GM18505 (cell line): ENCODE results near the gene TFIP11.

Experiments used
- ATAC-seq: cut with Tn5 transposase; IDR thresholded peaks from one replicate; pipeline ENCODE4 v1.9.1; 2021; ENCODE audit not compliant: unreplicated experiment
- POLR2A ChIP-seq: IDR thresholded peaks from 4 replicates; pipeline ENCODE4 v1.6.1; 2011; ENCODE audit warnings: borderline replicate concordance; ENCODE audit not compliant: insufficient read depth, insufficient read length; ENCODE audit errors: extremely low read depth

The TFIP11 gene

GRCh38 chr22:26442086-26442756 lies 70.1 kb downstream of the TFIP11 start:
- ATAC-seq, result no peak
- no peak for TF ChIP-seq POLR2A
